Parathyroid adenoma (tissue), 2 donors: ENCODE data around the gene TAF1D.

ENCODE experiments used
- H2AFZ ChIP-seq: fragments of 300-600 bp; sonication (generic); one replicate; pipeline ENCODE4 v1.7.0; 2017; ENCODE audit warnings: antibody characterized with exemption, mild to moderate bottlenecking
- H3K27ac ChIP-seq: fragments of 300-600 bp; sonication (generic); one replicate; pipeline ENCODE4 v1.7.0; 2017
- H3K27me3 ChIP-seq: fragments of 300-600 bp; sonication (generic); one replicate; pipeline ENCODE4 v1.7.0; 2017; ENCODE audit warnings: low read length; ENCODE audit not compliant: control insufficient read depth, insufficient read depth
- H3K36me3 ChIP-seq: fragments of 300-600 bp; sonication (generic); one replicate; pipeline ENCODE4 v1.7.0; 2017; ENCODE audit warnings: low read length; ENCODE audit not compliant: control insufficient read depth, insufficient read depth
- H3K4me1 ChIP-seq: fragments of 300-600 bp; sonication (generic); one replicate; pipeline ENCODE4 v1.7.0; 2017; ENCODE audit warnings: control low read depth
- H3K4me2 ChIP-seq: fragments of 300-600 bp; sonication (generic); one replicate; pipeline ENCODE4 v1.7.0; 2017; ENCODE audit warnings: low read length
- H3K4me3 ChIP-seq: fragments of 300-600 bp; sonication (generic); one replicate; pipeline ENCODE4 v1.7.0; 2017; ENCODE audit warnings: low read depth, low read length
- H3K79me2 ChIP-seq: fragments of 300-600 bp; sonication (generic); one replicate; pipeline ENCODE4 v1.7.0; 2017; ENCODE audit warnings: control low read depth
- H3K9ac ChIP-seq: fragments of 300-600 bp; sonication (generic); one replicate; pipeline ENCODE4 v1.7.0; 2017; ENCODE audit warnings: mild to moderate bottlenecking
- H3K9me3 ChIP-seq: fragments of 300-600 bp; sonication (generic); one replicate; pipeline ENCODE4 v1.7.0; 2017; ENCODE audit warnings: low read length; ENCODE audit not compliant: control insufficient read depth
- CTCF ChIP-seq: fragments of 300-600 bp; sonication (generic); IDR thresholded peaks from one replicate; pipeline ENCODE4 v1.7.0; 2017; ENCODE audit warnings: antibody characterized with exemption, mild to moderate bottlenecking
- donor health status: primary hyperparathyroidism.

Gene TAF1D

DNA sequence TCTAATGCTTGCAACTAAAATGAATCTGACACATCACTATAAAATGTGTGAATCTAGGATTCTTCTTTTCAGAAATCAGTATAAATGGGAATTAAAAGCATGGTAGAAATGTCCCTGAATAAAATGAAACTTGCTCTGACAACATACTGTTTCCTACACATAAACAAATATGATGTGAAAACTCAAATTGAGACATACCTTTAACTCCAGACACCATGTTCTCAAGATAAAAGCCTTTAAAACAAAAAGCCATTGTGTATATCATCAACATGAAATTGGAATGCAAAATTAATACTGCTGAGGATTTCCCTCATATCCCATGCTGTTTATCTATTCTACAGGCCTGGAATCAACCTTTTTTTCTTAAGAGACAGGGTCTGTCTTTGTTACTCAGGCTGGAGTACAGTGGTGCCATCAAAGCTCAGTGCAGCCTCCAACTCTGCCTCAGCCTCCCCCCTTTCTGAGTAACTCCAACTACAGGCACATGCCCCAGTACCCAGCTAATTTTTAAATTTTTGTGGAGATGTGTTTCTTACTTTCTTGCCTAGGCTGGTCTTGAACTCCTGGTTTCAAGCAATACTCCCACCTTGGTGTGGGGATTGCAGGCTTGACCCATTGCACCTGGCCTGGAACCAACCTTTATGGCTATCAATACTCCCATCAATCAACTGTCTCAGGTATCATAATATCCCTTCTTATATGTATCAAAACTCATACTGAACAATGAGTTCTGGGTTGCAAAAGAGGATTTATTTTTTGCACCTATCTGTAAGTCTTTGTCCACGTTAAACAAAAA lies 6.7 kb downstream of the TAF1D start:
- no peaks in the 10 kb centered on the region for H3K27me3 ChIP-seq
- H3K4me2 ChIP-seq, result no peak overlapping the region
- H3K4me1 ChIP-seq, result peaks cover 7% of the 10 kb centered on the region
- H3K36me3 ChIP-seq, result no peaks in the 10 kb centered on the region
- H3K9me3 ChIP-seq, result no peaks in the 10 kb centered on the region
- H2AFZ ChIP-seq, result no peak overlapping the region
- no peak overlapping the region for H3K4me3 ChIP-seq
- TF ChIP-seq CTCF, result no peak
- H3K9ac ChIP-seq, result no peak overlapping the region
- H3K79me2 ChIP-seq, result no peaks in the 10 kb centered on the region
- no peak overlapping the region for H3K27ac ChIP-seq

DNA sequence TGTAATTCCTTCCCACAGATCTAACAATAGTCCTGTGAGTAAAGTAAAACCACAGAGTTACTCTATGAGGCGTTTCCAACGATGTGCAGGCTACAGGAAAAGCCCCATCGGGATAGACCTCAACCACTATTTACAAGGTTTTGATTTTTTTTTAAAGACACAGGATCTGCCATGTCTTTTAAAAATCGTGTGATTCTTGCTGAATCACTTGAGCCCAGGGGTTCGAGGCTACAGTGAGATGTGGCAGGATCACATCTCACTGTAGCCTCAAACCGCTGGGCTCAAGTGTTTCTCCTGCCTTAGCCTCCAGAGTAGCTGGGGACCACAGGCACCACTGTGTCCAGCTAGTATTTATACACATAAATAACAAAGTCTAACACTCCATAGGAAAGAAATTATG lies 7.8 kb downstream of the TAF1D start:
- no peak overlapping the region for H3K9ac ChIP-seq
- no peaks in the 10 kb centered on the region for H3K79me2 ChIP-seq
- H2AFZ ChIP-seq, result no peak overlapping the region
- H3K27ac ChIP-seq, result no peak overlapping the region
- no peak for TF ChIP-seq CTCF
- no peaks in the 10 kb centered on the region for H3K9me3 ChIP-seq
- H3K4me1 ChIP-seq, result peaks cover 2% of the 10 kb centered on the region
- H3K27me3 ChIP-seq, result no peaks in the 10 kb centered on the region
- no peaks in the 10 kb centered on the region for H3K36me3 ChIP-seq
- H3K4me3 ChIP-seq, result no peak overlapping the region
- H3K4me2 ChIP-seq, result no peak overlapping the region

- Histone ChIP-seq H3K36me3 (no peaks in the 10 kb centered on the region), H3K27me3 (no peaks in the 10 kb centered on the region), H3K4me1 (no peaks in the 10 kb centered on the region), H3K4me2 (no peak overlapping the region), H3K4me3 (no peak overlapping the region), H2AFZ (no peak overlapping the region), H3K79me2 (no peaks in the 10 kb centered on the region), H3K9ac (no peak overlapping the region), H3K9me3 (no peaks in the 10 kb centered on the region), H3K27ac (no peak overlapping the region)
- no peak for TF ChIP-seq CTCF
These were observed 8.9 kb downstream of the TAF1D start for GRCh38 chr11:93732237-93732892.

DNA sequence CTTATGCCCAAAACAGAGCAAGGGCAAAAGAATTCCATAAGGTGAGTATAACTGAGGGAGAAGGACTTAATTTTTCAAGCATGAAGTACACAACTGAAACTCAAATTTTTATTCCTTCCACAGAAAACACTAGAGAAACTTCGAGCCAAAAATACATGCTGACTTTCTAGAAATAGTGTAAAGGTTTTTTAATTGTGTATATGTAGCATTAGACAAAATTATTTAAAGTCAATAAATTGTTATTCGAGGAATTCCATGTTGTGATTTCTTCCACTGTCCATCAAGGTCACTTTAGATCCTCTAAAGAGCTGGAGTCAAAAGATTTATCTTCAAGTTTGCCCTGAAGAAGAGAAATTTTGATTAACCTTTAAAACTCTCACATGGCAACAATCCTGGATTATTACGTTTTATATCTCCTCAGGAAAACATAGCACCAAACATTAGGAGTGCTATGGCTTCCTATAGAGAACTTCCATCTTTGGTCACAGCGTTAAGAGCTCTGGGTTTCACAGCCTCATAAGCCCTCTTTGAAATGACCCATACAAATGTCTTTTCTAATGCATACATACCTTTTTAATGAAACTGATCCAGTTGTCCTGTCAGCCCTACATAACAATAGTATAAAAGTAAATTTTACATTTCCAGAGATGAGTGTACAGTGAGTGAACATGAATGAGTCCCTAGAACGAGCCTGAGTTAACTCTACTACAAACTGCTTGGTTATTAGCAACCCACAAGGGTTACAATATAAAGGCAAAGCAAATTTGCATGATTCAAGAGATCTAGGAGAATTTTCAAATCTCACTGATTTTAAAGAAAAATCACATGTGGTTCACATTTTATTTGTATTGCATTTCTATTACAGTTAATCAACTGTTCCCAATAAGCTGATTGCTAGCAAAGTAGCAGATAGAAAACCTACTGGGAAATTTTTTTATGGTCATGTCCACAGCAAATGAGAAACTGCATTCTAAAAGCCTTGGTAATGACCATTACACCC lies 10.9 kb downstream of the TAF1D start:
- H3K9ac ChIP-seq, result no peak overlapping the region
- no peaks in the 10 kb centered on the region for H3K27me3 ChIP-seq
- H2AFZ ChIP-seq, result no peak overlapping the region
- no peaks in the 10 kb centered on the region for H3K4me1 ChIP-seq
- H3K9me3 ChIP-seq, result no peaks in the 10 kb centered on the region
- no peak overlapping the region for H3K27ac ChIP-seq
- H3K79me2 ChIP-seq, result no peaks in the 10 kb centered on the region
- TF ChIP-seq CTCF, result no peak
- no peak overlapping the region for H3K4me3 ChIP-seq
- no peak overlapping the region for H3K4me2 ChIP-seq
- no peaks in the 10 kb centered on the region for H3K36me3 ChIP-seq
